ENCODE data around the gene TMEM220. TPM values are rescaled to one million over a fixed set of nuclear protein-coding genes. Genes with fewer than 3 reads are reported as not detected.

The TMEM220 gene
- total and polyA plus RNA-seq, 2 experiments from 2014 or later = 3.1 to 7.8 TPM

- H3K36me3 Mint-ChIP-seq (ENCODE audit: low read depth) = no peaks in the 10 kb centered on the region; the same call in 2 of the 3 replicates
- no peaks in the 10 kb centered on the region; the same call in 2 of the 3 replicates for H3K9me3 Mint-ChIP-seq
Measured at GRCh38 chr17:10755592-10756127, 25.8 kb upstream of the TMEM220 start.

More at GRCh38 chr17:10755592-10756127, 25.8 kb upstream of the TMEM220 start:
- Histone ChIP-seq H3K27ac (ENCODE audit: low read depth) (peak overlapping the region; percentile 28; the same call in 1 of the 2 replicates), H3K79me2 (replicated peaks; ENCODE audit: insufficient read depth) (no peaks in the 10 kb centered on the region), H3K36me3 (ENCODE audit: insufficient read depth) (no peaks in the 10 kb centered on the region), H3K9me2 (ENCODE audit: insufficient read depth) (no peaks in the 10 kb centered on the region), H3K4me3 (peak overlapping the region; percentile 54), H2AFZ (peak overlapping the region; percentile 81), H3K4me1 (ENCODE audit: insufficient read depth) (peaks cover 22% of the 10 kb centered on the region), H3F3A (replicated peaks; ENCODE audit: low read depth) (peaks cover 4% of the 10 kb centered on the region; the same call in 1 of the 2 replicates), H3K4me2 (peak overlapping the region; percentile 79), H3K27me3 (ENCODE audit: insufficient read depth) (no peaks in the 10 kb centered on the region), H4K20me1 (replicated peaks; ENCODE audit: insufficient read depth) (no peaks in the 10 kb centered on the region)
- TF ChIP-seq STAT1 (IDR thresholded peaks at IDR 0.05; ENCODE audit: unreplicated experiment) (no peak), ZNF114 (CRISPR knock-in tag; IDR thresholded peaks at IDR 0.05) (no peak), EZH2 (IDR thresholded peaks at IDR 0.05; ENCODE audit: low read depth, unreplicated experiment) (no peak), ZNF331 (CRISPR knock-in tag; IDR thresholded peaks at IDR 0.05; ENCODE audit: low read depth) (no peak), ZNF462 (CRISPR knock-in tag; IDR thresholded peaks at IDR 0.05) (no peak), ETS1 (IDR thresholded peaks at IDR 0.05) (no peak), NANOG (IDR thresholded peaks at IDR 0.05; ENCODE audit: borderline replicate concordance) (no peak), CTCF (conservative IDR thresholded peaks at IDR 0.05; ENCODE audit: low read depth in 2 of 2) (no peak), REST (IDR thresholded peaks at IDR 0.05; ENCODE audit: unreplicated experiment) (no peak), CREB1 (CRISPR knock-in tag; IDR thresholded peaks at IDR 0.05; ENCODE audit: low read depth) (no peak), POLR2AphosphoS5 (IDR thresholded peaks at IDR 0.05; ENCODE audit: low read depth) (no peak), JUNB (IDR thresholded peaks at IDR 0.05; ENCODE audit: unreplicated experiment) (no peak), EZH2phosphoT487 (IDR thresholded peaks at IDR 0.05; ENCODE audit: unreplicated experiment) (no peak)
- DNase-seq (ENCODE audit: low spot score) (no peak), ATAC-seq (no peak)
- peak overlapping the region; percentile 96 for H3K27ac Mint-ChIP-seq
- peaks cover 42% of the 10 kb centered on the region for H3K4me1 Mint-ChIP-seq
- H3K27me3 Mint-ChIP-seq (ENCODE audit: insufficient read depth, low read depth, poor library complexity) = peaks cover 14% of the 10 kb centered on the region
- peak overlapping the region; percentile 79 for H3K4me3 Mint-ChIP-seq

Measured in GM23338 (cell line).